ENCODE measurements around the gene GC. TPM values are rescaled to one million over a fixed set of nuclear protein-coding genes. Genes with fewer than 3 reads are reported as not detected.

The GC gene
- total and polyA plus RNA-seq, 2 of the 4 experiments (the other 2 are of a cell fraction): not detected

DNA sequence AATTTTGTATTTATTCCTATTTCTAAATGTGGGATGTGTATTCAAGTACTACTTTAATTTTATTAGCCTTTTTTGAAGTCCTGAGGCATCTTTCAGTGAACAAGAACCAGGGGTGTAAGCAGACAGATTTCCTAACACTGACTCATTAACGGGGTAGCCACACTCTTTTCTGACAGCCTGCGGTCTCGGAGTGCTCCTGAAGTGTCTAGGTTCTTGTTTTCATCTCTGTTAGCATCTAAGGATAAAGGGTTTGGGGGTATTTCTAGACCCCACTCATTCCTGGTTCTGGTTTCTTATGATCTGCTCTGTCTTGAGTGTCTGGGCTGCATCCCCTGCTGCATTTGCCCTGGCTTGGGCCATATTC is 71.9 kb downstream of the GC start:
- H2AFZ ChIP-seq (replicated peaks; ENCODE audit: low read length, poor library complexity): no peak overlapping the region
- DNase-seq: no peak
- CTCF ChIA-PET: interaction anchor here (1.4 kb wide), 1 partner anchor 528 kb away, joined by 3 read pairs; no protein-coding TSS in a partner anchor

More for the DNA sequence above, 71.9 kb downstream of the GC start:
- no peaks in the 10 kb centered on the region for H3K4me1 ChIP-seq (ENCODE audit: control insufficient read depth, insufficient read depth, low read length)
- WGBS, 2 experiments (ENCODE audit: extremely low coverage in 2 of 2, insufficient read length in 1 of 2): no CpG with 5 or more reads among the region's 3 CpGs
- no peaks in the 10 kb centered on the region for H3K9me1 ChIP-seq (ENCODE audit: insufficient read depth, low read length)
- no peak overlapping the region for H2AK9ac ChIP-seq (replicated peaks; ENCODE audit: low read depth, low read length, poor library complexity)
- no peak overlapping the region for H3K56ac ChIP-seq (ENCODE audit: extremely low read depth, insufficient read depth, low read length)
- peak; percentile 37 for ATAC-seq (ENCODE audit: low read depth)
- POLR2A ChIA-PET (ENCODE audit: unreplicated experiment): no interaction called here
- H4K5ac ChIP-seq (ENCODE audit: low read depth, low read length): no peak overlapping the region
- H4K20me1 ChIP-seq (ENCODE audit: insufficient read depth, low read length): no peaks in the 10 kb centered on the region
- H3K18ac ChIP-seq (ENCODE audit: low read depth, low read length): no peak overlapping the region
- no peak overlapping the region for H3K23ac ChIP-seq (ENCODE audit: low read depth, low read length)
- no peaks in the 10 kb centered on the region for H3K79me1 ChIP-seq (ENCODE audit: low read depth in 1 of 2, low read length in 2 of 2)
- intact Hi-C loops (cut with micrococcal nuclease): loop anchor here (1.0 to 5.0 kb wide), 6 partner anchors 160 to 1110 kb away; no protein-coding TSS in a partner anchor
- H3K4ac ChIP-seq (ENCODE audit: low read depth, low read length): no peak overlapping the region
- in situ Hi-C loops (cut with MboI; ENCODE audit: low sequenced_read_pairs): loop anchor here (10.0 to 25.0 kb wide), 7 partner anchors 325 to 1100 kb away; no protein-coding TSS in a partner anchor
- H4K91ac ChIP-seq (ENCODE audit: insufficient read depth, low read depth, low read length): no peak overlapping the region
- H2BK120ac ChIP-seq (ENCODE audit: low read depth, low read length): no peak overlapping the region
- no peak overlapping the region for H2AK5ac ChIP-seq (ENCODE audit: low read depth, low read length)
- no peak overlapping the region for H2BK5ac ChIP-seq (ENCODE audit: low read depth, low read length, poor library complexity, severe bottlenecking)
- no peak overlapping the region for H3K27ac ChIP-seq (ENCODE audit: insufficient read depth, low read length)
- no peak overlapping the region for H3K9ac ChIP-seq (ENCODE audit: low read depth, low read length)
- no peak overlapping the region for H2BK20ac ChIP-seq (ENCODE audit: low read depth, low read length)
- no peaks in the 10 kb centered on the region for H3K9me3 ChIP-seq (ENCODE audit: control insufficient read depth, insufficient read depth, low read length)
- H2BK15ac ChIP-seq (ENCODE audit: low read depth, low read length): no peak overlapping the region
- TF ChIP-seq ELK1 (IDR thresholded peaks at IDR 0.05; ENCODE audit: borderline replicate concordance, low read depth, low read length): no peak
- no peak for TF ChIP-seq NFE2L2 (IDR thresholded peaks at IDR 0.05; ENCODE audit: low read depth, low read length)
- no peak for TF ChIP-seq MXI1 (IDR thresholded peaks at IDR 0.05; ENCODE audit: borderline replicate concordance, low read depth, low read length)
- no peak for TF ChIP-seq SMC3 (IDR thresholded peaks at IDR 0.05; ENCODE audit: low read depth, low read length)
- TF ChIP-seq RCOR1 (IDR thresholded peaks at IDR 0.05; ENCODE audit: insufficient replicate concordance, low read length): no peak
- TF ChIP-seq FOS (IDR thresholded peaks at IDR 0.05; ENCODE audit: low read depth, low read length): no peak
- TF ChIP-seq CTCF (conservative IDR thresholded peaks at IDR 0.05; ENCODE audit: low read depth, low read length): no peak
- no peak for TF ChIP-seq RAD21 (IDR thresholded peaks at IDR 0.05; ENCODE audit: low read length)
- TF ChIP-seq, protein P1, sequence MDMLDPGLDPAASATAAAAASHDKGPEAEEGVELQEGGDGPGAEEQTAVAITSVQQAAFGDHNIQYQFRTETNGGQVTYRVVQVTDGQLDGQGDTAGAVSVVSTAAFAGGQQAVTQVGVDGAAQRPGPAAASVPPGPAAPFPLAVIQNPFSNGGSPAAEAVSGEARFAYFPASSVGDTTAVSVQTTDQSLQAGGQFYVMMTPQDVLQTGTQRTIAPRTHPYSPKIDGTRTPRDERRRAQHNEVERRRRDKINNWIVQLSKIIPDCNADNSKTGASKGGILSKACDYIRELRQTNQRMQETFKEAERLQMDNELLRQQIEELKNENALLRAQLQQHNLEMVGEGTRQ (IDR thresholded peaks at IDR 0.05; ENCODE audit: low read depth, low read length): no peak
- TF ChIP-seq MAFK (IDR thresholded peaks at IDR 0.05; ENCODE audit: low read depth, low read length): no peak
- TF ChIP-seq RFX5 (IDR thresholded peaks at IDR 0.05; ENCODE audit: low read depth, low read length): no peak
- no peak for TF ChIP-seq CHD1 (IDR thresholded peaks at IDR 0.05; ENCODE audit: low read depth, low read length)
- no peak overlapping the region for H3K4me2 ChIP-seq (ENCODE audit: low read depth, low read length)
- no TSS peak for BruUV-seq (replicated peaks)
- H3K4me3 ChIP-seq (ENCODE audit: insufficient read depth, low read depth, low read length): no peak overlapping the region
- H4K8ac ChIP-seq (ENCODE audit: low read depth in 2 of 2, low read length in 2 of 2): no peak overlapping the region
- H3K14ac ChIP-seq (replicated peaks; ENCODE audit: low read depth, low read length): no peak overlapping the region
- H3K27me3 ChIP-seq (ENCODE audit: control insufficient read depth, insufficient read depth, low read length): no peaks in the 10 kb centered on the region; the same call in 1 of the 2 replicates
- dilution Hi-C loops (cut with HindIII; ENCODE audit: low sequenced_read_pairs, unreplicated experiment): no loop called here
- no peaks in the 10 kb centered on the region for H3K36me3 ChIP-seq (ENCODE audit: control insufficient read depth, insufficient read depth, low read length)

Measured in IMR-90 (cell line).